Measurements from ENCODE around the gene COL16A1.

- TF ChIP-seq SIN3A (IDR thresholded peaks at IDR 0.05; ENCODE audit: borderline replicate concordance, insufficient read depth, low read length) (no peak), POLR2AphosphoS5 (IDR thresholded peaks at IDR 0.05; ENCODE audit: low read depth, low read length) (no peak), REST (IDR thresholded peaks at IDR 0.05; ENCODE audit: insufficient read depth in 1 of 2, low read depth in 2 of 2, low read length in 2 of 2) (no peak), TAF1 (IDR thresholded peaks at IDR 0.05; ENCODE audit: borderline replicate concordance, insufficient read depth, low read length) (no peak)
Observed at GRCh38 chr1:31745096-31745945, 41.5 kb upstream of the COL16A1 start.
